ENCODE data around the gene PDS5B. TPM values are rescaled to one million over a fixed set of nuclear protein-coding genes. Genes with fewer than 3 reads are reported as not detected.
A peak's percentile ranks its signal among the peaks of the same experiment; 100 is the strongest.

Gene PDS5B
- total RNA-seq, 1 experiment from 2014 or later: 25.4 TPM

DNA sequence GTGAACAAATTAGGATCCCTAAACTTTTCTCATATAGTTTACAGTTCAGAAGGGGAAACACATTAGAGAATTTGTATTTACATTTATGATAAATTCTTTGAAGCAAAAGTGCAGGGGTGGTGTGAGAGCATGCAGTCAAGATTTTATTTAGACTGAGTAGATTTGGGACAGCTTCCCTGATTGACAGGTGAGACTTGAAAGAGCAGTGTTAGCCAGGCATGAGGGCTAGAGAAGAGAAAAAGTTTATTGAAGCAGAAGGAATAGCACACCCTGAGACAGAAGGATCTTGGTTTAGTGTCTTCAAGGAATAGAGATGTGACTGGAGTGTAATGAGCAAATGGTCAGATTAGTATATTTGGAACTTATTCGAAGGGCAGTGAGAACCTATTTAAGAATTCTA is 50.5 kb downstream of the PDS5B start:
- H3K4me1 Mint-ChIP-seq (ENCODE audit: insufficient read depth, unreplicated experiment): peaks cover 16% of the 10 kb centered on the region
- no TSS peak for BruUV-seq (replicated peaks)
- ChIA-PET CTCF (interaction anchor here (0.6 to 3.8 kb wide), 9 partner anchors 12 to 257 kb away, joined by 3 to 16 read pairs (median 3); partner anchors contain the start of gene PDS5B), POLR2A (interaction anchor here (0.7 to 1.3 kb wide), 4 partner anchors 13 to 735 kb away, joined by 3 to 4 read pairs (median 3); no protein-coding TSS in a partner anchor)
- H3K36me3 Mint-ChIP-seq (ENCODE audit: insufficient read depth, unreplicated experiment): no peaks in the 10 kb centered on the region
- H3K27me3 Mint-ChIP-seq (ENCODE audit: insufficient read depth, unreplicated experiment): no peaks in the 10 kb centered on the region
- no peak overlapping the region for H3K4me3 Mint-ChIP-seq (ENCODE audit: unreplicated experiment)
- no peak overlapping the region for H3K27ac Mint-ChIP-seq (ENCODE audit: low read depth, unreplicated experiment)
- intact Hi-C loops (cut with micrococcal nuclease): no loop called here
- DNase-seq (ENCODE audit: unreplicated experiment): no peak
- TF ChIP-seq, protein P1, sequence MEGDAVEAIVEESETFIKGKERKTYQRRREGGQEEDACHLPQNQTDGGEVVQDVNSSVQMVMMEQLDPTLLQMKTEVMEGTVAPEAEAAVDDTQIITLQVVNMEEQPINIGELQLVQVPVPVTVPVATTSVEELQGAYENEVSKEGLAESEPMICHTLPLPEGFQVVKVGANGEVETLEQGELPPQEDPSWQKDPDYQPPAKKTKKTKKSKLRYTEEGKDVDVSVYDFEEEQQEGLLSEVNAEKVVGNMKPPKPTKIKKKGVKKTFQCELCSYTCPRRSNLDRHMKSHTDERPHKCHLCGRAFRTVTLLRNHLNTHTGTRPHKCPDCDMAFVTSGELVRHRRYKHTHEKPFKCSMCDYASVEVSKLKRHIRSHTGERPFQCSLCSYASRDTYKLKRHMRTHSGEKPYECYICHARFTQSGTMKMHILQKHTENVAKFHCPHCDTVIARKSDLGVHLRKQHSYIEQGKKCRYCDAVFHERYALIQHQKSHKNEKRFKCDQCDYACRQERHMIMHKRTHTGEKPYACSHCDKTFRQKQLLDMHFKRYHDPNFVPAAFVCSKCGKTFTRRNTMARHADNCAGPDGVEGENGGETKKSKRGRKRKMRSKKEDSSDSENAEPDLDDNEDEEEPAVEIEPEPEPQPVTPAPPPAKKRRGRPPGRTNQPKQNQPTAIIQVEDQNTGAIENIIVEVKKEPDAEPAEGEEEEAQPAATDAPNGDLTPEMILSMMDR (IDR thresholded peaks at IDR 0.05; ENCODE audit: unreplicated experiment): no peak
- H3K9me3 Mint-ChIP-seq (ENCODE audit: unreplicated experiment): no peaks in the 10 kb centered on the region

DNA sequence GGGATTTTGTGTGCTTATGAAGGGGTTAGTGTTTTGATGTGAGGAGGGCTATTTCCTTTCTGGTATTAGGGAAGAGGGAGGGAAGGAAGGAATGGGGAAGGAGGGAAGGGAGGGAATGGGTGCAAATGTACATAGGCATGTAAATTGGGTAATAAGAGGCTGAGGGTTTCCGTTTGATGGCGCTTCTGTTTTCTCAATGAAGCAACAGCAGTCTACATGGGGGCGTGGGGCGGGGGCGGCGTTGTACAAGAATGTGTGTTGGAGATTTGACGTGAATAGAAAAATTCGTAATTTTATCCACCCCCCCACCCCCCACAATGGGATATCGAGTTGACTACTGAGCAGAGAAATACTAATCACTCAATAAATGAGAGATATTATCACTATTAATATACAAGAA is 52.5 kb downstream of the PDS5B start:
- Mint-ChIP-seq H3K9me3 (ENCODE audit: unreplicated experiment) (no peaks in the 10 kb centered on the region), H3K4me1 (ENCODE audit: insufficient read depth, unreplicated experiment) (peaks cover 19% of the 10 kb centered on the region)

DNA sequence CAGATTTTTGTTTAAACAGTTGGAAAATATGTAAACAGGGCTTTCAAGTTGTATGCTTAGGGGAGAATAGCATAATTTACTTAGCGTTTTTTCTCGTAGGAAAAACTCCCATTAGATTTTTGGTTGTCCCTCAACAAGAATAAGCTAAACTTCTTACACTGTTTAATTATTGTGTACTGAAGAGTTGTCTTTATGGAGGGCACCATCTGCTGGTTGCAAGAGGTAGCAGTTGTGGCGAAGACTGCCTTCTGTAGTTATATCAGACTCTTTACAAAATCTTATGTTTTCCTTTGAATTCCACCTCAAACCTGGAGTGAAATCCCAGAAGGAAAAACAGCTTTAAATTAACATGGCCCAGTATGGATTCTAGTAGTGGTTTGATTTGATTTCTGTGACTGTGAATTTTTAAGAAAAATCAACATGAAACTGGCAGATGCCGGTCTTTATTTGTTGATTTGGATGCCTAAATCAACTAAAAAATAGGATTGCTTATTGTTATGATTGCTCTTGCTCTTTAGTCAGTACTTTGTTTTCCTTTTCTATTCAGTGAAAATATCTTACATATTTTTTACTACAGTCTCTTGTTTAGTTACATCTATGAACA is 53.4 kb downstream of the PDS5B start:
- BruUV-seq (replicated peaks): no TSS peak
- peak; percentile 68 for DNase-seq (ENCODE audit: unreplicated experiment)
- H3K27ac Mint-ChIP-seq (ENCODE audit: low read depth, unreplicated experiment): no peak overlapping the region
- ChIA-PET CTCF (interaction anchor here (0.6 to 4.9 kb wide), 26 partner anchors 9 to 392 kb away, joined by 3 to 42 read pairs (median 4); partner anchors contain the start of gene PDS5B), POLR2A (interaction anchor here (0.9 to 2.2 kb wide), 6 partner anchors 12 to 53 kb away, joined by 4 to 20 read pairs (median 5); partner anchors contain the start of gene PDS5B)
- TF ChIP-seq, protein P1 (IDR thresholded peaks at IDR 0.05; ENCODE audit: unreplicated experiment): peak; percentile 63
- no peaks in the 10 kb centered on the region for H3K27me3 Mint-ChIP-seq (ENCODE audit: insufficient read depth, unreplicated experiment)
- no peaks in the 10 kb centered on the region for H3K36me3 Mint-ChIP-seq (ENCODE audit: insufficient read depth, unreplicated experiment)
- H3K9me3 Mint-ChIP-seq (ENCODE audit: unreplicated experiment): no peaks in the 10 kb centered on the region
- no peak overlapping the region for H3K4me3 Mint-ChIP-seq (ENCODE audit: unreplicated experiment)
- intact Hi-C loops (cut with micrococcal nuclease): loop anchor here (1.0 kb wide), 1 partner anchor 52 kb away; no protein-coding TSS in a partner anchor
- peaks cover 15% of the 10 kb centered on the region for H3K4me1 Mint-ChIP-seq (ENCODE audit: insufficient read depth, unreplicated experiment)

More for the DNA sequence above, 52.5 kb downstream of the PDS5B start:
- DNase-seq (ENCODE audit: unreplicated experiment): no peak
- H3K27ac Mint-ChIP-seq (ENCODE audit: low read depth, unreplicated experiment): no peak overlapping the region
- no peaks in the 10 kb centered on the region for H3K27me3 Mint-ChIP-seq (ENCODE audit: insufficient read depth, unreplicated experiment)
- BruUV-seq (replicated peaks): no TSS peak
- TF ChIP-seq, protein P1 (IDR thresholded peaks at IDR 0.05; ENCODE audit: unreplicated experiment): no peak
- intact Hi-C loops (cut with micrococcal nuclease): loop anchor here (1.0 kb wide), 1 partner anchor 51 kb away; no protein-coding TSS in a partner anchor
- no peaks in the 10 kb centered on the region for H3K36me3 Mint-ChIP-seq (ENCODE audit: insufficient read depth, unreplicated experiment)
- ChIA-PET POLR2A (interaction anchor here (1.9 kb wide), 1 partner anchor 53 kb away, joined by 8 read pairs; the partner anchor contains the start of gene PDS5B), CTCF (interaction anchor here (1.5 to 3.8 kb wide), 3 partner anchors 12 to 57 kb away, joined by 5 to 16 read pairs (median 10); no protein-coding TSS in a partner anchor)
- no peak overlapping the region for H3K4me3 Mint-ChIP-seq (ENCODE audit: unreplicated experiment)

DNA sequence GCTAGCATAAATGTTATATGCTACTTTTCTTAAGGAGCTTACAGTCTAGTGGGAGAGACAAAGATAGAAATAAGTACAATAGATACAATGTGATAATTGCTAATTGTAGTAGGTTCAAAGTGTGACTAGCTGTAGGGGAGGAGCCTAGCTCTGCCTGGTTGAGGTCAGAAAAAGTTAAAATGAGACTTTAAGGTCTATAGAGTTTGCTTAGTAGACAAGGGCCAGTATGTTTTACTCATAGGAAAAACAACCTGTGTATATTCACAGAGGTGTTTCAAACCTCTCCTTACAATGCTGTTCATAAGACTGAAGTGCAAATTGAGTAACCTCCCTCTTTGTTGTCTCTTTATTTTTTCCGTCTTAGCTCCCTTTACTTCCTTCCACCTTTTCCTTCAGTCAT is 56.1 kb downstream of the PDS5B start:
- Mint-ChIP-seq H3K9me3 (ENCODE audit: unreplicated experiment) (no peaks in the 10 kb centered on the region), H3K4me1 (ENCODE audit: insufficient read depth, unreplicated experiment) (peaks cover 21% of the 10 kb centered on the region), H3K27me3 (ENCODE audit: insufficient read depth, unreplicated experiment) (no peaks in the 10 kb centered on the region), H3K36me3 (ENCODE audit: insufficient read depth, unreplicated experiment) (no peaks in the 10 kb centered on the region), H3K4me3 (ENCODE audit: unreplicated experiment) (no peak overlapping the region), H3K27ac (ENCODE audit: low read depth, unreplicated experiment) (no peak overlapping the region)
- BruUV-seq (replicated peaks): no TSS peak
- CTCF ChIA-PET: interaction anchor here (0.6 to 4.9 kb wide), 12 partner anchors 8 to 897 kb away, joined by 3 to 42 read pairs (median 4); partner anchors contain the start of genes N4BP2L2 and PDS5B
- DNase-seq (ENCODE audit: unreplicated experiment): no peak
- TF ChIP-seq, protein P1 (IDR thresholded peaks at IDR 0.05; ENCODE audit: unreplicated experiment): no peak
- intact Hi-C loops (cut with micrococcal nuclease): no loop called here
- POLR2A ChIA-PET: interaction anchor here (0.8 to 1.5 kb wide), 4 partner anchors 8 to 56 kb away, joined by 3 to 10 read pairs (median 4); partner anchors contain the start of gene PDS5B
